ENCODE data around the gene SIL1. TPM values are rescaled to one million over a fixed set of nuclear protein-coding genes. Genes with fewer than 3 reads are reported as not detected.

Gene SIL1
- total RNA-seq, 2 donors from 2014 or later, result 17.2 to 20.2 TPM

- WGBS, 2 experiments (ENCODE audit: insufficient coverage in 1 of 2, insufficient read length in 1 of 2), result 70 to 84% methylated on average over 4 of the region's 4 CpGs
- H3K9me3 ChIP-seq (ENCODE audit: control insufficient read depth, low read length), result no peaks in the 10 kb centered on the region
- H3K27ac Mint-ChIP-seq, result peak overlapping the region; percentile 18
- H3K27ac ChIP-seq (ENCODE audit: low read depth, low read length), result no peak overlapping the region
- TF ChIP-seq CTCF (conservative IDR thresholded peaks at IDR 0.05), result no peak
- DNase-seq, result no peak
- no peaks in the 10 kb centered on the region for H3K36me3 Mint-ChIP-seq (ENCODE audit: low read depth)
- H3K4me1 Mint-ChIP-seq, result peaks cover 26% of the 10 kb centered on the region
- H3K36me3 ChIP-seq (ENCODE audit: control insufficient read depth, insufficient read depth, low read length), result no peaks in the 10 kb centered on the region
- no peak overlapping the region for H3K4me3 ChIP-seq (ENCODE audit: low read length)
- no peaks in the 10 kb centered on the region for H3K27me3 Mint-ChIP-seq (ENCODE audit: insufficient read depth)
- no peaks in the 10 kb centered on the region for H3K9me3 Mint-ChIP-seq
- H3K4me1 ChIP-seq (ENCODE audit: control insufficient read depth, insufficient read depth, low read length), result peaks cover 3% of the 10 kb centered on the region
- no peak overlapping the region for H3K9ac ChIP-seq (ENCODE audit: extremely low read depth, low read length, poor library complexity, severe bottlenecking)
- H3K4me3 Mint-ChIP-seq, result no peak overlapping the region
- no peaks in the 10 kb centered on the region for H3K27me3 ChIP-seq (ENCODE audit: control insufficient read depth, insufficient read depth, low read length, poor library complexity, severe bottlenecking)
Observed at GRCh38 chr5:139019880-139020279, 178.3 kb downstream of the SIL1 start.

- no peak overlapping the region for H3K4me3 ChIP-seq (ENCODE audit: low read length)
- Mint-ChIP-seq H3K4me3 (no peak overlapping the region), H3K27ac (no peak overlapping the region), H3K9me3 (no peaks in the 10 kb centered on the region), H3K4me1 (peaks cover 30% of the 10 kb centered on the region), H3K36me3 (ENCODE audit: low read depth) (no peaks in the 10 kb centered on the region), H3K27me3 (ENCODE audit: insufficient read depth) (no peaks in the 10 kb centered on the region)
- H3K27me3 ChIP-seq (ENCODE audit: control insufficient read depth, insufficient read depth, low read length, poor library complexity, severe bottlenecking), result no peaks in the 10 kb centered on the region
- H3K9me3 ChIP-seq (ENCODE audit: control insufficient read depth, low read length), result no peaks in the 10 kb centered on the region
- no peak for TF ChIP-seq CTCF (conservative IDR thresholded peaks at IDR 0.05)
- peaks cover 6% of the 10 kb centered on the region for H3K4me1 ChIP-seq (ENCODE audit: control insufficient read depth, insufficient read depth, low read length)
- DNase-seq, result no peak
- WGBS, 2 experiments (ENCODE audit: insufficient coverage in 1 of 2, insufficient read length in 1 of 2), result 95 to 100% methylated on average over 1 to 3 of the region's 3 CpGs
- no peak overlapping the region for H3K9ac ChIP-seq (ENCODE audit: extremely low read depth, low read length, poor library complexity, severe bottlenecking)
- H3K36me3 ChIP-seq (ENCODE audit: control insufficient read depth, insufficient read depth, low read length), result no peaks in the 10 kb centered on the region
- H3K27ac ChIP-seq (ENCODE audit: low read depth, low read length), result no peak overlapping the region
Observed at GRCh38 chr5:139019211-139019610, 179.0 kb downstream of the SIL1 start.

DNA sequence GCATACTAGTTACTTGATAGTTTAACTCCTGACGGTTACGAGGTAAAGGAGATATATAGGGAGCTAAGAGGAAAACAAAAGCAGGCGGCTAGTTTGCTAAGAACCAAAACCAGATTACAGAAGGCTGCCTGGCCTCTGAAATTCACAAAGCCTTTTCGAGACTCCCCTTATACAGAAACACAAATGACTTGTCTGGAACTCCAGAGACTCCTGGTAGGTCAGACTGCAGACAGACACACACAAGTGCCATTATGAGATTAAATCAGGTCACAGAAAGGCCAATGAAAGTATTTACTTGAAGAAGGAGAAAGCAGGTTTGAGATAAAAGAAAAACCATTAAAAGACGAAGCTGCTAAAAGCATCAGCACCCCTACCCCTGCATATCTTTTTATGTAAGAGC lies 180.5 kb downstream of the SIL1 start:
- no peak overlapping the region for H3K4me3 ChIP-seq (ENCODE audit: low read length)
- peaks cover 6% of the 10 kb centered on the region for H3K4me1 ChIP-seq (ENCODE audit: control insufficient read depth, insufficient read depth, low read length)
- Mint-ChIP-seq H3K27me3 (ENCODE audit: insufficient read depth) (no peaks in the 10 kb centered on the region), H3K36me3 (ENCODE audit: low read depth) (no peaks in the 10 kb centered on the region), H3K4me3 (no peak overlapping the region), H3K9me3 (no peaks in the 10 kb centered on the region), H3K27ac (no peak overlapping the region), H3K4me1 (peaks cover 28% of the 10 kb centered on the region)
- H3K27ac ChIP-seq (ENCODE audit: low read depth, low read length), result peak overlapping the region; percentile 6
- 90 to 95% methylated on average over 4 to 5 of the region's 5 CpGs for WGBS, 2 experiments (ENCODE audit: insufficient coverage in 1 of 2, insufficient read length in 1 of 2)
- no peak for DNase-seq
- H3K9me3 ChIP-seq (ENCODE audit: control insufficient read depth, low read length), result no peaks in the 10 kb centered on the region
- no peak for TF ChIP-seq CTCF (conservative IDR thresholded peaks at IDR 0.05)
- no peak overlapping the region for H3K9ac ChIP-seq (ENCODE audit: extremely low read depth, low read length, poor library complexity, severe bottlenecking)
- H3K27me3 ChIP-seq (ENCODE audit: control insufficient read depth, insufficient read depth, low read length, poor library complexity, severe bottlenecking), result no peaks in the 10 kb centered on the region
- H3K36me3 ChIP-seq (ENCODE audit: control insufficient read depth, insufficient read depth, low read length), result no peaks in the 10 kb centered on the region

All from endodermal cell (in vitro differentiated cells).